ENCODE data around the gene EHD4.

The EHD4 gene

DNA sequence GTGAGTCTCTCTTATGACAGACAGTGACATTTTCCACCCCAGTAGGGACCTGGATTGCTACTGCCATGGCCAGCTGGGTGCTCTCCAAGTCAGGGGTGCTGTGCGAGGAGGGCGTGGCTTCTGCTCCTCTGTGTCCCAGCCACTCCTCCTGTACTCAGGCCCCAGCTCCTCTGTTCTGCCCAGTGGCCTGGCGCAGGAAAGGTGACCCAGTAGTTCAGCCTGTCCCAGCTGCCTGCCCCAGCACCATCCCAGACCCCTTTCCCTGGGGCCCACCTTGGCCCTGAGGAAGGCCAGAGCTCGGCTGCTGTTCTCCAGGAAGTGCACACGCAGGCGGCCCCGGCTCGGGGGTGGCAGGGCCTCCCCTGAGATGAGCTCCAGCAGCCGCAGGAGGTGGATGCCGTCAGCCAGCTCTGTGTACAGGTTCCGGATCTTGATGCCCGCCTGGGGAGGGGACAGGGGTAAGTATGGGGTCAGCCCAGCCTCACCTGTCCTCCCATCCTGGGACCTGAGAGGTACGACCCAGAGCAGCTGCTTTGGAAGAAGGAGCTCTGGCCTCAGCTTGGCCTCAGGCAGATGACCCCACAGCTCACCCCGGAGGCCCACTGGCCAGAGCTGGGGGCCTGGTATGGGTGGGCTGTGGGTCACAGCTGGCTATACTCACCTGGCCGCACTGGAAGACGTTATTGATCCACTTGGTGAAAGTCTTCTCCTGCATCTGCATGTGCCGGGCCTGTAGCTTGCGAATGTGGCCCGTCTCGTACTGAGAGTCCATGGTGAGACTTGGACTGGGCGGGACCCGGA, 79.5 kb downstream of the EHD4 start:
- DNase-seq, result peak; percentile 33

DNA sequence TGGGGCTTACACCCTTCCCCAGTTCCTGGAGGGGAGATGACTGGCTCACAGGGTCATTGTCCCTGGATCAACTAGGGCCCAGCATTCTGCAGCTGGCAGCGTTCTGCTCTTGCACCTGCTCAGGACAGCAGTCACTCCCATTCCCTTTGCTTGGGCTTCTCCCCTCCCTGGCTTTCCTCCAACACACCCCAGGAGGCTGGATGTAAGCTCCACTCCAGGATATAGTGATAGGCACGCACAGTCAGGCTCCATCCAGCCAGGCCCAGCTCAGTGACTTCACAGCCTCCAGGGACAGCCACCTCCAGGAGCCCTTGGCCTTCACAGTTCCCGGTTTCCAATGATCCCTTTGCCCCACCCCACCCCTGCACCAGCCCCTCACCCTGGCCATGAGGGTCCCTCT, 80.4 kb downstream of the EHD4 start:
- DNase-seq, result no peak

DNA sequence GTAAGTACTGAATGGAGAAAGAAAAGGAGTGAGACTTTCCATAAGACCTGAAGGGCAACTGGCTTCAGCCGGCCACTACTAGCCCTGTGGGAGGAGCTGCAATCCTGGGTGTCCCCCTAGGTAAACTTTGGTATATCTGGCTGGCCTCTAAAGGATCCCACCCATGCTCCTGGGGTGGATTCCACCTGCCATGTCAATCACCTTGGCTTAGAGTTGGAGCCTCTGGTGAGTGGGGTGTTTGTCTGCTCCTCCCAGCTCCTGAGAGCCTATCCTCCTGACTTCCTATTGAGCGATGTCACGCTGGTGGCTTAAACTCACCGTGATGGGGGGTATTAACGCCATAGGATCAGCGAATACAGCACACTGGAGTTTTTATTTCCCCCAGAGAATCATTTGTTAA, 81.1 kb downstream of the EHD4 start:
- DNase-seq, result no peak

DNA sequence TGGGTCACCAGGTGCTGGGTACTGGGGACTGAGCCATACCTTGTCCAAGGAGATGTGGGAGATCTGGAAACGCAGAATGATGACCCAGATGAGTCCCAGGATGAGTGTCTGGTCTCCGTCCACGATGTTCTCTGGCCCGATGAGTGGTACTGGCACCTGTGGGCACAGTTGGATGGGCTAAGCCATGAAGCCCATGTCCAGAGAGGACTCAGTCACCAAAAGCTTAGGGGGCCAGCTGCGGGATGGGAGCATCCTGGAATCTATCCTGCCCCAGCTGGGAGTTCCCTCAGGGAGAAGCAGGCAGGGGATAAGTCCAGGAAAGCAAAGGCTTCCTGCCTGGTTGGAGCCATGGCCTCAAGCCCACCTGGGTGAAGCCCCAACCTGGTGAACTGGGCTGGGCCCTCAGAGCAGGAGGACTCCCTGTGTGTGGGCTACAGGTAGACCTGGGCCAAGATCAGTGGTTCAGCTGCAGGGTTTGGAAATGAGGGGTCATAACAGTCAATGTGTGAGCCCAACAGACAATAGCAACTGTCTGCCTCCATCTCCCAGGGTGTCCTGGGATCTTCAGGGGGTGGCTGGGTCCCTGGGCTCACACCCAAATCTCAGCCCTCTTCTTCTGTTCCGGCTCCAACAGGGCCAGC, 82.2 kb downstream of the EHD4 start:
- DNase-seq, result no peak

DNA sequence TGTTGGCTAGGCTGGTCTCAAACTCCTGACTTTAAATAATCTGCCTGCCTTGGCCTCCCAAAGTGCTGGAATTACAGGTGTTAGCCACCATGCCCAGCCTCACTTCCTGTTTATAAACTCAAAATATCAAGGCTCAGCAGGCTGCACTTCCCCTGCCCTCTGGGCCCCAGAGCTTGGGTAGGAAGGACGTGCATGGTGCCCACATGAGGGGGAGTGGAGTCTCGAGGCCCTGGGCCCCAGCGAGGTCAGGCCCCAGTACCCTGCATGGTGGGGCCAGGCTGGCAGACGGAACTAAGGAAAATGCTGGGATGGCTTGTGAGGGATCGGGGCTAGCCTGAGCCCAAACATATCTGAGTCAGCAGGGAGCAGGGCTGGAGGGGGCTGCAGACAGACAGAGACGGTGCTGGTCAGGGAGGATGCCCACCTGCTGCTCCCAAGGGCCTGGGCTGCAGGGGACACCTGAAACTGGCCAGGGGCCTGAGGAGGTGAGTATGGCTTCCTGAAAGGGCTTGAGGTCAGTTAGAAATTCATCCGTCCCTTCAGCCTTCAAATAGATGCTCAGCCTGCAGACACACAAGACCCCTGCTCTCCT, 83.6 kb downstream of the EHD4 start:
- DNase-seq, result no peak

DNA sequence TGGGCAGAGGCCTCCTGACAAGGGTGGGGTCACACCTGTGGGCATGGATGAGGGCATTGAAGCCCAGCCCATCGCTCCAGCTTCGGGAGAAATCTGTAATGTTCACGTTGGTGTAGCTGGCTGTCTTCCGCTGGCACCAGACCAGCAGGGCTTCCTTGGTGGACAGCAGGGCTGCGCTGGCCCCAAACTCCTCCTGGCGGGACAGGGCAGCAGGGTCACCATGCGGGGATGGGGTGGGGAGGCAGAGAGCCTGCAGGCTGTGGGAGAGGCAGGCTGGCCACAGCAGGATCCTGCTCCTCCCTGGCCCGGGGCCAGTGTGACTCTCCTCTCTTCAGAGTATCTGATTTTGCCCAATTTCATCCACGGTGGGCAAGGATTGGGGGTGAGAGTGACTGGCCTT, 84.5 kb downstream of the EHD4 start:
- DNase-seq, result no peak

DNA sequence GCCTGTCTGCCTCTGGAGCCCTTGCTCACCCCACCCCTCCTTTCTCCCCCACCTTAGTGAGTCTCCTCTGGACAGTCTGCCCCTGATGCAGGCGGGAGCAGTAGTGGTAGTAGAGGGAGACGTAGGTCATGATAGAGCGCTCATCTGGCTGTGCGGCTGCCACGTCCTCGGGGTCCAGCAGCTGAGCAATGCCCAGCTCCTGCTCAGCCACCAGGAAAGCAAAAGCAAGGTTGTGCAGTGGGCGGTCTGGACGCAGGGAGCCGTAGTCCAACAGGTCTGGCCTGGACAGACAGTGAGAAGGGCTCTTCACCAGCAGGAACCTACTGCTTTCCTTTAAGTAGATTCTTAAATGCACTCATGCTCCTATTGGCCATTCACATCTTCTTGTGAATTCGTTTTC, 85.2 kb downstream of the EHD4 start:
- no peak for DNase-seq

DNA sequence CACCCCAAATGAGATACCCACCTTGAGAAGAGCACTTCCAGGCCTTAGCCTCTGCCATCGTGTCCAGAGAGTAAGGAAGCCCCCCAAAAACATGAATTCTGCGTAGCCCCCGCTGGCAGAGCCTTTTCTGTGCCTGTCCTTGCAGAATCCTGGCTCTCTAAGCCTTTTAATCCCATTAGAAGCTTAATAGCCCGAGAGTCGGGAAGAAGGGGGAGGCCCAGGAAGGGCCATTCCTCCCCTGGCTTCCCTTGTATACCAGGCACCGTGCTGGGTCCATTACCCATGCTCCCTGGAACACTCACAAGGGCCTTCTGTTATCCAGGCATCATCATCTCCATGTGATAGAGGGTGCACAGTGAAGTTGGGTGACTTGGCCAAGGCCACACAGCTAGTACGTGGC, 85.6 kb downstream of the EHD4 start:
- DNase-seq, result no peak

DNA sequence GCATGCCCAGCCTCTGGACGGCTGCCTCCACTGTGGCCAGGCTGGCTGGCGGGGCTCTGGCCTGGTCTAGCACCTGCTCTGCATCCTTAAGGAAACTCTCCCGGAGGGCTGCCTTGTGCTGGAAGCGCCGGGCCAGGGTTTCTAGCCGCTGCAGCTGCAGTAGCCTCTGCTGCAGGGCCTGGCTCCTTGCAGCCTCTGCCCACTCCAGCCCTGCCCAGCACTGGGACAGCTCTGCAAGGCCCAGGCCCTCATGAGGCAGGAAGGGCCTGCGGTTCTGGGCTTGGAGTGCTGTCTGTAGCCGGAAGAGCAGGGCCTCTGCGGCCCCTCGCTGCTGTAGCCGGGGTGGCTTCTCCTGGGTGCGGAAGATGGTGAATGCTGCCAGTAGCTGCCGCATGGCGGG, 86.5 kb downstream of the EHD4 start:
- DNase-seq, result no peak

DNA sequence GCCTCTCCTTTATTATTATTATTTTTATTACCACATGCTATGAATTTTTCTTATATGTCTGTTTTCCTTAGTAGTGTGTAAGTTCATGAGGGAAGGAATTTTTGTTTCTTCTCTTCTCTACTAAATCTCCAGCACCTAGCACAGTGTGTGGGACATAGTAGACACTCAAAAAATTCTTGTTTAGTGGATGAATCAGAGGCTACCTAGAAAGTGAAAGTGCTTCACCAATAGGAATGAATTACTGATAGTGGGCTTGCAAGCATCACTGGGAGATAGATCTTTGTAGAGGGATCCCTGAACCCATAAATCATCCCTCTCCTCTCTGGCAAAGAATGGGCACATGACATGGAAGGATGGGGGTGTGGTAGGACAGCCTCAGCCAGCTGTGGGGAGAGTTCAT, 87.0 kb downstream of the EHD4 start:
- no peak for DNase-seq

DNA sequence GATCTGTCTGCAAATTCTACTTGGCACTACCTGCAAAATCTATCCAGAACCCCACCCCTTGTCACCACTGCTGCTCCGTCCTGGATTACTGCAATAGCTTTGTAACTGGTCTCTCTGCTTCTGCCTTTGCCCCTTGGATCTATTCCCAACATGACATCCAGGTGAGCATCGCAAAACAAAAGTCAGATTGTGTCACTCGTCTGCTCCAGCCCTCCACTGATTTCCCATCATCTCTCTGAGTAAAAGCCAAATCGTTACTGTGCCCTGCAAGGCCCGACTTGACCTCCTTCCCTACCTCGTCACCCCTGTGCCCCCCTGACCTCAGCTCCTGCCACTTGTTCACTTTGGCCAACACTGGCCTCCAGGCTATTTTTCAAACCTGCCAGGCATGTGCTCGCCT, 87.9 kb downstream of the EHD4 start:
- no peak for DNase-seq

DNA sequence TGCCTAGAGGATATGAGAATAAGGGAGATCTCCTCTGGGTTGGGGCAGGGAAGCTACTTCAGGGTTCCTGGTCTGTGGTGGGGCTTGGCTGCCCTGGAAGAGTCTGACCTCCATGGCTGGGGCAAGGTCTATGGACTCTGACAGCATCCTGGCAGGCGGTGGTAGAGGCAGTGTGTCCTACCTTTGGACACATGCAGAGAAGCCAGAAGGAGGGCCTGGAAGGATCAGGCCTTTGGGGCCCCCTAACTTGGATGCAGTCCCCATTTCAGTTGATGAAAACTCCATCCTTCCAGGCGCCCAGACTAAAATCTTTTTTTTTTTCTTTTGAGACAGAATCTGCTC, 88.9 kb downstream of the EHD4 start:
- no peak for DNase-seq

DNA sequence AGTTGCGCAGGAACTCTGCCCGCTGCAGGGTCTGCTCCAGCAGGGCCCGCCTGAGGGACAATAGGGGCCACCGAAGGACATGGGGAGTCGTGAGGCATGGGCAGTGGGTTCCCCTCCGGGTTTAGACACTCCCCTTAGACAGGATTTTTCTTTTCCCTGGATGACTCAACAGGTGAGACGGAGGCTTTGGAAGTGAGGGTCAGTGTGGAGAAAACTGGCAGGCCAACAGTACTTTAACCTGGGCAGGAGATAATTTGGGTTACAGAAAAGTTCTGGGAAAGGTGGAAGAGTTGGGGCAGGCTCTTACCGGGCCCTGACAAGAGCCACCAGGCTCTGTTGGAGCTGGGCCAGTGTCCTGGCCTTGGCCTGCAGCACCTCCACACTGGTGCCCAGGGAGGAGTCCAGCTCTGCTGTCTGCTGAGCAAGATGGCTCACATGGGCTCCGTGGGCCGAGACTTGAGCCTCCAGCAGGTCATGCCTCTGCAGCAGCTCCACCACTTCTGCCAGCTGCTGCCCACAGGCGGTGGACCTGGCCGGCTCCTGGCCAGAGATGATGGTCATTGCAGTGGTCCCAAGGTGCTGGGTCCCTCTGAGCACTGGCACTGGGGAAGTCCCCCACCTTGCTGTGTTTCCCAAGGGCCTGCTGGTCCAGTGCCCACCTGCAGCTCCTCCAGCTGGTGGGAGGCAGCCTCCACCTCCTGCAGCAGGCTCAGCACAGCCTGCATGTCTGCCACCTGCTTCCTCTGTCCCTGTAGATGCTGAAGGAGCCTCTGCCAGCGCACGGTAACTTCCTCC, 89.5 kb downstream of the EHD4 start:
- no peak for DNase-seq

DNA sequence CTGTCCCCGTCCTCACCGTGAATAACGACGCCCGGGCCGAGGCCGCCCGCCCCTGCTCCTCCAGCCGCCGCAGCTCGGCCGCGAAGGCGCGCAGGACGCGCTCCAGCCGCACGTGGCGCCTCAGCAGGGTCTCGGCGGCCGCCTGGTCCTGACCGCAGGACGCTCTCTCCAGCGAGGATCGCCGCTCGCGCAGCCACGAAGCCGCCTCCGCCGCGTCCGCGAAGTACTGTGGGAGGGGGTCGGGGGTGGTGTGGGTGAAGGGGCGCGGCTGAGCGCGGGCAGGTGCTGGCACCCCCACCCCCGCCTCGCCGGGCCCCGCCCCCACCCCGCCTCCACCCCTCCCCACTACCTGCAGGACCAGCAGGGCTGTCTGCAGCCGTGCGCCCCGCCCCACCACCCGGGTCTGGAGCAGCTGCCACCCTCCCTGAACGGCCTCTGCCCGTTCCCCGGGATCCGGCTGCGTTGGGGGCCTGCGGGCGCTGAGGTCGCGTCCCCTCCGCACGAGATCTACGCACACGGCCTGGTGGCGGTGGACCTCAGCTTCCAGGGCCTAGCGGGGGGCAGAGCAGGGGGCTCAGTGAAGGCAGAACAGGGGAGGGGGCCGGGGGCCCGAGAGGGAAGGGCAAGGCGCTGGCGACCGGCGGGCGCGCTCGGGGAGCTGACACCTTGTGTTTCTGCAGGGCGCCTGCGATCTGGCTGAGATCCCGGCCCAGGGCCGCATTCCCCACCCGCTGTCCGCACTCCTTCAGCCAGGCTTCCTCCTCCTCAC, 90.3 kb downstream of the EHD4 start:
- DNase-seq, result no peak

DNA sequence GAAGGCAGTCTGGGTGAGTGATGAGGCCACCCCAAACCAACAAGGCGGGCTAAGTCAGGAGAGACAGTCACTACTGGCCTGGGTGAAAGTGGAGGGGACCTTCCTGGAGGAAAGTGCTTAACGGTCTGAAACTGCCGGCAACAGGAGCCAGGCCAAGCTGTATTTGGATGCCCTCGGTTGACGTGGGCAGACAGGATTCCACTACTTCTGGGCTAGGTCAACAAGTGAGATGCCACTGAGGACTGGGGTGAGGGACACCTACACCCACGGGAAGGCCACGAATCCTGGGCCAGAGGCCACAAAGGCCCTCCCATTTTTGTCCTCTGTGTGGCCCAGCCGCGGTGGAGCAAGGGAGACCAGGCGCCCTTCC, 90.8 kb downstream of the EHD4 start:
- no peak for DNase-seq

DNA sequence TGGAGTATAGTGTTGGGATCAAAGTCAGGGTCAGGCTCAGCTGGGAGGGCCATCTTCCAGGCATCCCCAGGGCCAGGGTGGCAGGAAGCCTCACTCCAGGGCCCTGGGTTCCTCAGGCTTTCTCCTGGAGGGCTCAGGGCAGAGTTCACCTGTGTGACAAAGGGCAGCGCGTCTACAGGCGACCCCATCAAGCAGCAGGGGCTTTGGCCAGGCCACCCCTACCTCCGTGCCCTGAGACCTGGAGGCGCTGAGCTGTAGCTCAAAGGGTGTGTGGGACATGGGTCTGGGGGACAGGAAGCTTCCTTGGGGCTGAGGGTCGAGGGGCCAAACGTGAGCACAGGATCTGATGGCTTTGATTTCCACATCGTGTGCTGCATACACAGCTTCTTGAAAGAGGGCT, 91.3 kb downstream of the EHD4 start:
- DNase-seq, result no peak

DNA sequence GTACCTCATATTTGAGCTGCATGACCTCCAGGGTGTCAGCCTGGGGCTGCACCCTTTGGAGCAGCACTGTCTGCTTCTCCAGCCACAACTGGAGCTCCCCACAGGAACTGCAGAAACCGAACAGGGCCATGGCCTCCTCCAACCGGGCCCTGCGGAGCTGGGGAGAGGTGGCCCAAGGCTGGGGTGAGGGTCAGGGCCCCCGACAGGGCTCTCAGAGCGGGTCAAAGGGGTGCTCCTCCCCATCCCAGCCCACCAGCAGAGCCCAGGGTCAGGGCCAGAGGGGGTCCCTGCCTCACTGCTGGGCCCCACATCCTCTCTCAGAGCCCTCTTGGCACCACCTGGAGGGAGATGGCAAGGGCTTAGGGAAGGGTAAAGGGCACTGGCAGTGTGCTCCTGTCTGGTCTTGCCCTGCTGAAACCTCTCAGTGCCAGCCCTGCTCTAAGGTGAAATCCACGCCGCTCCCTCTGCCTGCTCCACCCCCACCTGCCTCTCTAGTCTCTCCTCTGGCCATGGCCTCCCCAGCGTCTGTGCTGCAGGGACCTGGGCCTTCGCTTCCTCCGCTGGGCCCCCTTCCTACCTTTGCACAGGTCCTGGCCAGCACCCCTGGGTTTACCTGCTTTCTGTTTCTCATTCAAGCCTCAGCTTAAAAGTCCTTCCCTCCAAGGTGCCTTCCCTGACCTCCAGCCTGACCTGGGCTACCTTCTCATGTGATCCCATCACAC, 92.0 kb downstream of the EHD4 start:
- no peak for DNase-seq

DNA sequence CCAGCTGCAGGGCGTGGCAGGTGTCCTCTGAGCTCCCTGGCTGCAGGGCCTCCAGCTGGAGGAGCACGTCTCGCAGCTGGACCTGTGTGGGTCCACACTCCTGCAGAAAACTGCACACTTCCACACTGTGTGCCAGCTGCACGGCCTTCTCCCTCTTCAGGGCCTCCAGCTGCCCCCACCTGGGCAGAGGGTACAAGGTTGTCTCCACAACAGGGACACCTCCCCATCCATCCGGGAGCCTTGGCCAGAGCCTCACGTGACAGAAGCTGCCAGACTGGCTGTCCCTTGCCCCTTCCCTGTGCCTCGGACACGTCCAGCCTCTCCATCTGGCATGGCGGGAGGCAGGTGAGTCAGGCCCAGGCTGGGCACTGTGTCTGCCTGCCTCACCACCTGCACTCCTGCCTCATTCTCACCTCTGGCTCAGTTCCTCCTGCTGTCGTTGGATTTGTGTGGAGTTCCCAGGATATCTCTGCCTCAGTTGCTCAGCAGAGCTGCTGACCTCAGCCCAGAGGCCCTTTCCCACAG, 93.0 kb downstream of the EHD4 start:
- no peak for DNase-seq

DNA sequence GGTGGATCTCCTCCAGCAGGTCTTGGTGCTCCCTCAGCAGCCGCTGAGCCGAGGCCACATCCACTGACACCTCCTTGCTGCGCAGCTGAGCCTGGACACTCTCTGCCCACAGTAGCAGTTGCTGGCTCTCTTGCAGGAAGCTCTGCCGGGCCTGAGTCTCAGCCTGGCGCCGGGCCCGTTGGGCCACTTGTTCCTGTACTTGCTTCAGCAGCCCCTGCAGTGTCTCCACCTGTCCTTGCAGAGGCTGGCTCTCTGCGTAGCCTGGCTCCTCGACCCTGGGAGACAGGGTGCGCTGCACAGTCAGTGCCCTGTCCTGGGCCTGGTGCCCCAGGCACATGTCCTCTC, 94.0 kb downstream of the EHD4 start:
- no peak for DNase-seq

DNA sequence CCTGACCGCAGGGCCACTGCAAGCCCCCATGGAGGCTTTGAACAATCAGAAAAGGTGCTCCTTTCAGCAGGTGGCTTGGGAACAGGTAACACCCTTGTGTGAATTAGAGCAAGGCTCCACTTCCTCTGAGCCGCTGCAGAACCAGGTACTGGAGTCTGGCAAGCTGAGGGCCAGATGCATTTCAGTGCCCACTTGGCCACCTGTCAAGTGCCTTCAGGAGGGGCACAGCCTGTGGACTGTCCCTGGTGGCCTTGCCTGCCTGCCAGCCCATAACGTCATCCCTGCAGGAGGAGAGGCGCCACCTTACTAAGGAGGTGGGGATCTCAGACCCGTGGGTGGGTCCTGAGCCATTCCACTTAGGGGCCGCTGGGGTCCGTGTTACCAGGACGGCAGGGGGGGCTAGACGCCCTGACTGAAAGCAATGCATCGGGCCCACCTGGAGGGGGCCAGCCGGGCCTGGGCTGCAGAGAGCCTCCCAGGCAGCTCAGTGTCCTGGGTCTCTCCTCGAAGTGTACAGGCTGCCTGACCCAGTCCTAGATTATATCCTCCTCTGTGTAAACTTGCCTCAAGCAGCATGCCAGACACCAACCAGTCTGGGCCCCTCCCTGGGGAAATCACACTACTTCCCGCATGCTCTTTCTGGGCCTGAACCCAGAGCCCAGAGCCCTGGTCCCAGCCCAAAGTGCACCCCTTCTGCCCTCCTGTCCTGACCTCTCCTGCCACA, 94.6 kb downstream of the EHD4 start:
- no peak for DNase-seq

DNA sequence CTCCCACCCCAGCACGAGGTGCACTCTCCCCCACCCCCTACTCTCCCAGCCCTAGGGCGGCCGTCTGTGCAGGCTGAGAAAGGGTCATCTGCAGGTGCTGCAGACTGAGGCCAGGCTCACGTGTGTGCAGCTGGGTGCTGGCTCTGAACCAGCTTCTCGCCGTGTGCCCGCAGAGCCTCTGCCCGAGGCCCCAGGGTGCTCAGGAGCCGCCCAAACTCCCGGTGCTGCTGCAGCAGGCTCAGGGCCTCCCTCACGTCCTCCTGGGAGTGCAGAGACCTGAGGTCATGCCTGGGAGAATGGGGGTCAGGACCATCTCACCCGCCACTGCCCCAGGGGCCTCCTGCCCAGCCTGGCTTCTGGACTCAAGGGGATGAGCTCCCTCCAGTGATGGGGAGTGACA, 95.7 kb downstream of the EHD4 start:
- no peak for DNase-seq

DNA sequence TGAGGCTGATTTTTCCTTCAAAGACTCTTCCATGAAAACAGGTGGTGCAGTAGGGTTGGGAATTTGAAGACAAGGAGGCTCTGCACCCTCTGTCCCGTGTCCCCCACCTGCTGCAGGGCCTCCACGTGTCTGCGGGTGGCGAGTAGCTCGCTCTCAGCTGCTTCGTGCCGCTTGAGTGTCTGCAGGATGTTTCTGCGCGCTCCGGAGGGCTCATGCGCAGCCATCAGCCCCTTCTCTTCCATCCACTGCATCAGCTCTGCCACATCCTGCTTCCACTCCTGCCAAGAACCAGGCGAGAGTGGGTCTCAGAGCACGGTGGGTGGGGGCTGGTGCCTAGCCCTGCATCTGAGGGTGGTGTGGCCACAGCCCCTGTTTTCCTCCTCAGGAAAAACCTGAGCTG, 96.3 kb downstream of the EHD4 start:
- no peak for DNase-seq
